ENCODE results near the gene ZNF136.

GRCh38 chr19:12156223-12157058 lies 6.5 kb upstream of the ZNF136 start, which contains the start of gene ZNF625:
- TF ChIP-seq ZBTB33 (IDR thresholded peaks at IDR 0.05) (no peak), SMAD1 (IDR thresholded peaks at IDR 0.05; ENCODE audit: low read depth, partially characterized antibody) (no peak), YY1 (IDR thresholded peaks at IDR 0.05; ENCODE audit: low read depth, low read length) (0 out of 2 replicates have a peak, but pooled peaks have one; percentile 27), PAX8 (IDR thresholded peaks at IDR 0.05) (no peak), POLR2A (IDR thresholded peaks at IDR 0.05; ENCODE audit: low read depth, low read length) (peak; percentile 64), CTCF (IDR thresholded peaks at IDR 0.05 in 2 of 3, conservative IDR thresholded peaks at IDR 0.05 in 1 of 3; ENCODE audit: control insufficient read depth in 2 of 3, extremely low read depth in 1 of 3, insufficient read depth in 1 of 3, low read depth in 3 of 3, low read length in 3 of 3) (no peak), DPF2 (IDR thresholded peaks at IDR 0.05) (peak; percentile 90), CHD2 (IDR thresholded peaks at IDR 0.05; ENCODE audit: borderline replicate concordance, low read depth, low read length) (peak; percentile 52; the same call in 1 of the 2 replicates), TAF1 (IDR thresholded peaks at IDR 0.05; ENCODE audit: borderline replicate concordance, low read depth, low read length) (peak; percentile 62; the same call in 1 of the 2 replicates), JUND (IDR thresholded peaks at IDR 0.05; ENCODE audit: low read depth, low read length) (0 out of 2 replicates have a peak, but pooled peaks have one; percentile 22), GABPA (IDR thresholded peaks at IDR 0.05; ENCODE audit: low read depth) (peak; percentile 55; the same call in 1 of the 2 replicates), EP300 (IDR thresholded peaks at IDR 0.05; ENCODE audit: borderline replicate concordance in 1 of 2, control insufficient read depth in 1 of 2, low read depth in 2 of 2, low read length in 2 of 2) (no peak), ZNF384 (IDR thresholded peaks at IDR 0.05; ENCODE audit: borderline replicate concordance, low read depth, low read length) (no peak)
- TF ChIP-seq, protein P1, sequence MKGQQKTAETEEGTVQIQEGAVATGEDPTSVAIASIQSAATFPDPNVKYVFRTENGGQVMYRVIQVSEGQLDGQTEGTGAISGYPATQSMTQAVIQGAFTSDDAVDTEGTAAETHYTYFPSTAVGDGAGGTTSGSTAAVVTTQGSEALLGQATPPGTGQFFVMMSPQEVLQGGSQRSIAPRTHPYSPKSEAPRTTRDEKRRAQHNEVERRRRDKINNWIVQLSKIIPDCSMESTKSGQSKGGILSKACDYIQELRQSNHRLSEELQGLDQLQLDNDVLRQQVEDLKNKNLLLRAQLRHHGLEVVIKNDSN (IDR thresholded peaks at IDR 0.05; ENCODE audit: borderline replicate concordance, extremely low read length, insufficient read depth, low read depth, low read length) = no peak
